WERI-Rb-1 (cell line): Measurements from ENCODE around the gene OXTR.
A peak's percentile ranks its signal among the peaks of the same experiment; 100 is the strongest.

Experiments
- DNase-seq: peaks from one replicate; pipeline ENCODE4 v3.0.0-alpha.2; 2020
- H3K27ac ChIP-seq: fragments of 250-450 bp; sonication (Bioruptor Pico); 2 replicates; pipeline ENCODE4 v1.5.1; 2020; ENCODE audit warnings: mild to moderate bottlenecking, moderate library complexity
- H3K27me3 ChIP-seq: fragments of 250-450 bp; sonication (Bioruptor Pico); 2 replicates; pipeline ENCODE4 v1.5.1; 2021; ENCODE audit warnings: mild to moderate bottlenecking, low read depth, moderate library complexity; ENCODE audit not compliant: insufficient read depth, severe bottlenecking
- H3K36me3 ChIP-seq: fragments of 250-450 bp; sonication (Bioruptor Pico); 2 replicates; pipeline ENCODE4 v1.5.1; 2020; ENCODE audit warnings: mild to moderate bottlenecking, moderate library complexity
- H3K4me3 ChIP-seq: 2 replicates; pipeline ENCODE4 v1.5.1; 2011; ENCODE audit warnings: low read depth, mild to moderate bottlenecking, control low read depth, low read length
- H3K9me3 ChIP-seq: fragments of 250-450 bp; sonication (Bioruptor Pico); 2 replicates; pipeline ENCODE4 v1.5.1; 2021; ENCODE audit warnings: mild to moderate bottlenecking, moderate library complexity; ENCODE audit not compliant: severe bottlenecking
- TF ChIP-seq, protein P1 (sequence below): IDR thresholded peaks from 2 replicates; pipeline ENCODE4 v1.5.1; 2011; ENCODE audit warnings: low read depth, mild to moderate bottlenecking, control low read depth, inconsistent platforms, low read length

Gene OXTR

DNA sequence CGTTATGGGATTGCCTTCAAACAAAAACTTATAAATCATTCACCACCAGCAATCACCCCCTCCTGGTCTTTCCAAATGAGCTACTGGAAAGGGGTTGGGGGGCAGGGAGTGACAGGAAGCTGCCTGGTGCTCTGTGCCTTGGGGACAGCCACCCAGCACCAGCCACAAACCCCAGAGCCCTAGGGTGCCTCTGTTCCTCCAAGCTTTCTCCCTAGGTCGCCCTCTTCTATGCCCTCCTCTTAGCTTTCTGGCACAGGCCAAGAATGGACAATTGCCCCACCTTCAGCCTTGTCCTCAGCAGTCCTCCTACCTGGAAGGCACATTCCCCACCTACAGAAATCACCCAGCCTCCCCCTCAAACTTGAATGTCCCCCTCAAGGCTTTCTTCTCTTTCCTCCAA, 3.3 kb downstream of the OXTR start:
- H3K4me3 ChIP-seq, result no peak overlapping the region
- DNase-seq, result no peak
- H3K27me3 ChIP-seq, result no peaks in the 10 kb centered on the region
- no peak overlapping the region for H3K27ac ChIP-seq
- H3K36me3 ChIP-seq, result no peaks in the 10 kb centered on the region
- no peaks in the 10 kb centered on the region for H3K9me3 ChIP-seq
- TF ChIP-seq, protein P1, sequence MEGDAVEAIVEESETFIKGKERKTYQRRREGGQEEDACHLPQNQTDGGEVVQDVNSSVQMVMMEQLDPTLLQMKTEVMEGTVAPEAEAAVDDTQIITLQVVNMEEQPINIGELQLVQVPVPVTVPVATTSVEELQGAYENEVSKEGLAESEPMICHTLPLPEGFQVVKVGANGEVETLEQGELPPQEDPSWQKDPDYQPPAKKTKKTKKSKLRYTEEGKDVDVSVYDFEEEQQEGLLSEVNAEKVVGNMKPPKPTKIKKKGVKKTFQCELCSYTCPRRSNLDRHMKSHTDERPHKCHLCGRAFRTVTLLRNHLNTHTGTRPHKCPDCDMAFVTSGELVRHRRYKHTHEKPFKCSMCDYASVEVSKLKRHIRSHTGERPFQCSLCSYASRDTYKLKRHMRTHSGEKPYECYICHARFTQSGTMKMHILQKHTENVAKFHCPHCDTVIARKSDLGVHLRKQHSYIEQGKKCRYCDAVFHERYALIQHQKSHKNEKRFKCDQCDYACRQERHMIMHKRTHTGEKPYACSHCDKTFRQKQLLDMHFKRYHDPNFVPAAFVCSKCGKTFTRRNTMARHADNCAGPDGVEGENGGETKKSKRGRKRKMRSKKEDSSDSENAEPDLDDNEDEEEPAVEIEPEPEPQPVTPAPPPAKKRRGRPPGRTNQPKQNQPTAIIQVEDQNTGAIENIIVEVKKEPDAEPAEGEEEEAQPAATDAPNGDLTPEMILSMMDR, result no peak

DNA sequence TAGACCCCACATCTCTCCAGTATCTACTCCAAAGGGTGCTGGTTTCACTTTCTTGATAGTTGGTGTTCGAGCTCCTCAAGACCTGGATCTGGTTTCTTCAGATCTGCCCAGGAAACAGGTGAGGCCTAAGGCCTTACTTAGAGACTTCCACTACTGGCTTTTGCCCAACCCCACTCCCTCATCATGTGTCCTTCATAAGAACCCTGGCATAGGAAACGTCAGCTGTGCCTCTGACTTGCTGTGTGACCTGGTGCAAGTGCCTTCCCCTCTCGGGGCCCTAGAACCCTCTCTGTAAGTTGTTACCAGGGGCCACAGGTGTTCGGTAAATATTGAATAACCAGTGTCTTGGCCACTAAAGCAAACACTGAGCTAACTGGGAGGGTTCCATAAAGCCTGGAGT, 3.9 kb downstream of the OXTR start:
- TF ChIP-seq, protein P1, result no peak
- Histone ChIP-seq H3K36me3 (no peaks in the 10 kb centered on the region), H3K9me3 (no peaks in the 10 kb centered on the region), H3K27ac (no peak overlapping the region), H3K4me3 (no peak overlapping the region), H3K27me3 (no peaks in the 10 kb centered on the region)
- no peak for DNase-seq

DNA sequence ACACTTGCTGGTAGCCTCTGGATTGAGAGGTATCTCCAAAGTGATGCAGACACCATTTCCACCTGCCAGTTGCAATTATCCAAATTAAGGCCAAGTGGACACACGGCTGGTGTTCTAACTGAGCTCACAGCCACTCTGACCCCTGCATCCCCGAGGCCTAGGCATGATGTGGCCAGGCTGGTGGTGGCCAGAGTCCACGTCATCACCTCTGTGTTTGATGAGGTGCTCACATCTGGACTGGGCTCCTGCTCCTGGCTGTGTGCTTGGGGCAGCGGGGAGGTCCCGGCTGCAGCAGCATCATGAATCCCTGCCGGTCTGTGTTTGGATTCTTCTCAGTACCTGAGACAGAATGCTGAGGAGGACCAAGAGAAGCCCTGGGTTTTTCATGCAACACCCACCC, 4.9 kb downstream of the OXTR start:
- Histone ChIP-seq H3K36me3 (no peaks in the 10 kb centered on the region), H3K27ac (no peak overlapping the region), H3K9me3 (no peaks in the 10 kb centered on the region), H3K27me3 (no peaks in the 10 kb centered on the region), H3K4me3 (no peak overlapping the region)
- no peak for DNase-seq
- TF ChIP-seq, protein P1, result no peak

DNA sequence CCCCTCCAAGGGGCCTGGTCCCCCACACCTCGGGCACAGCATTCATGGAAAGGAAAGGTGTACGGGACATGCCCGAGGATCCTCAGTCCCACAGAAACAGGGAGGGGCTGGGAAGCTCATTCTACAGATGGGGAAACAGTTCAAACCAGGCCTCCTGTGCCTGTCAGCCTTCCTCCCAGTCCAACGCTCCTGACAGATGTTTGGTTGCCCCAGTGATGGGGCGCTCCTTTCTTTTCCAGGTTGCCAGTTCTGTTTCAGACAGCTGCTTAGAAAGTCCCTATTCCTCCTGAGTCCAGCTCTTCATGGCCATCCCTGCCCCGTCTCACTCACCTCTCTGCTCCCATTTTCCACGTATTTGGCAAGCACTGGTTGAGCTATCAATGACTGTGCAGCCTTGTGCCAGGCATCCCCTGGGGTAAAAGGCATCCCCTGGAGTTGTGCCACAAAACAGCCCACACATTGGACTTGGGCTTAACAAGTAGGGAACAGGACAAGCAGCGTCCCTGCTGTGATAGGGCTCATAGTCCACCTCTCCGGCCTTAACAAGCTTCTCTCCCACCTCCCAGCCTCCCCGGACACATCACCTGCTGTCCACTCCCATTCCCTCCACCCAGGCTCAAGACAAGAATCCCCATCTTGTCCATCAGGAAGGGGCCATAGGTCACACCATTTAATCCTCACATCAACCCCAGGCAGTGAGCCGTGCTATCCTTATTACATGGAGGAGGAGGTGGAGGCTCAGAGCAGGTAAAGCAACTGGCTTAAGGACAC, 6.6 kb downstream of the OXTR start:
- no peaks in the 10 kb centered on the region for H3K9me3 ChIP-seq
- H3K27me3 ChIP-seq, result no peaks in the 10 kb centered on the region
- DNase-seq, result no peak
- H3K27ac ChIP-seq, result no peak overlapping the region
- H3K4me3 ChIP-seq, result no peak overlapping the region
- TF ChIP-seq, protein P1, result no peak
- no peaks in the 10 kb centered on the region for H3K36me3 ChIP-seq

DNA sequence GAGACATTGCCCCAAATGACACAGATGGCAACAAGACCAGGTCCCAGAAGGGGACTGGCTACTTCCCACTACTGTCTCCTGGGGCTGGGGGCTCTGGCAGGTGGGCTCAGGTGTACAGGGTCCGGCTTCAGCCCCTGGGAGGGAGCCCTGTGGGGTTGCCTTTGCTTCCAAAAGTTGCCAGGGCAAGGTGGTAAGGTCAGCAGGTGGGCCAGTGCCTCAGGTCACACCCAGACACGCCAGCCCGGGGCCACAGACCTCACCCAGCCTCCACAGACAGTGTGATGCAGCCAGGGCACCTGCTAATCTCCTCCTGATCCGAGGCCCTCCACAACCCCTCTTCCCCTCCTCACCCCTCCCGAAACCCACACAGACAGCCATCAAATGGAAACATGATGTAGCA, 7.5 kb downstream of the OXTR start:
- H3K9me3 ChIP-seq, result no peaks in the 10 kb centered on the region

More for the DNA sequence above, 7.5 kb downstream of the OXTR start:
- peak; percentile 36 for DNase-seq
- no peaks in the 10 kb centered on the region for H3K36me3 ChIP-seq
- TF ChIP-seq, protein P1, result no peak
- no peak overlapping the region for H3K4me3 ChIP-seq
- H3K27ac ChIP-seq, result no peak overlapping the region
- no peaks in the 10 kb centered on the region for H3K27me3 ChIP-seq
